ENCODE results near the gene VGLL3.

- TF ChIP-seq CTCF (IDR thresholded peaks at IDR 0.05; ENCODE audit: low read depth, low read length, poor library complexity, severe bottlenecking) (no peak), EZH2phosphoT487 (IDR thresholded peaks at IDR 0.05; ENCODE audit: borderline replicate concordance, low read length) (no peak)
Measured at GRCh38 chr3:86996261-86996955, 5.5 kb upstream of the VGLL3 start.
